Ishikawa (cell line): Measurements from ENCODE around the gene WWC1.

Source experiments
- FOXM1 ChIP-seq: IDR thresholded peaks from 2 replicates; pipeline ENCODE4 v1.6.1; 2012; ENCODE audit warnings: low read depth, borderline replicate concordance
- TAF1 ChIP-seq: IDR thresholded peaks from 2 replicates; pipeline ENCODE4 v1.6.1; 2012; ENCODE audit warnings: low read depth, mild to moderate bottlenecking
- TF ChIP-seq, protein P1 (sequence below): IDR thresholded peaks from 2 replicates; pipeline ENCODE4 v1.6.1; 2012

DNA sequence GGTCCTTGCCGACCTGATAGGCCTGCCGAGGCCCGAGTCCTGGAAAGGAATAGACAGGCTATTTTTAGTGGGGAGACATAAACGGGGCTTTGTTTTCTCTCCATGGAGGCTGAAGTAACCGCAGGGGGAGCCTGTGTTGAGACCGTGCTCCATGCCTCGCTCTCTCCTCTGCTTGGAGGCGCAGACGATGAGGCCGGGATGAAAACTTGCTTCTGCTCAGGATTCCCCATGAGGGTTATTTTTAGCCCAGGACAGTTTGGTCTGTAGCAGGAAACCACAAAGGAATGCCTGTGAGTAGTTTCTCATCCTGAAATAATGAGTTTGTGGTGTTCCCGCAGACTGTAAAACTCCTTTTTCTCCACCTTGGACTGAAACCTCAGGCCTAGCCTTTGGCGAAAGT is 112.9 kb downstream of the WWC1 start:
- TF ChIP-seq TAF1 (no peak), FOXM1 (no peak)
- TF ChIP-seq, protein P1, sequence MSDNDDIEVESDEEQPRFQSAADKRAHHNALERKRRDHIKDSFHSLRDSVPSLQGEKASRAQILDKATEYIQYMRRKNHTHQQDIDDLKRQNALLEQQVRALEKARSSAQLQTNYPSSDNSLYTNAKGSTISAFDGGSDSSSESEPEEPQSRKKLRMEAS: no peak
